GM19468 (cell line): ENCODE results near the gene AIPL1.

Source experiments
- ATAC-seq: cut with Tn5 transposase; IDR thresholded peaks from one replicate; pipeline ENCODE4 v1.9.1; 2021; ENCODE audit warnings: mild to moderate bottlenecking, moderate library complexity, moderate number of reproducible peaks; ENCODE audit not compliant: unreplicated experiment; ENCODE audit errors: extremely low read depth

Gene AIPL1

GRCh38 chr17:6452471-6453266, 17.7 kb upstream of the AIPL1 start:
- ATAC-seq, result no peak

GRCh38 chr17:6450926-6451832, 16.3 kb upstream of the AIPL1 start:
- no peak for ATAC-seq

- ATAC-seq, result no peak
These were observed 14.4 kb upstream of the AIPL1 start for GRCh38 chr17:6449307-6449706.

DNA sequence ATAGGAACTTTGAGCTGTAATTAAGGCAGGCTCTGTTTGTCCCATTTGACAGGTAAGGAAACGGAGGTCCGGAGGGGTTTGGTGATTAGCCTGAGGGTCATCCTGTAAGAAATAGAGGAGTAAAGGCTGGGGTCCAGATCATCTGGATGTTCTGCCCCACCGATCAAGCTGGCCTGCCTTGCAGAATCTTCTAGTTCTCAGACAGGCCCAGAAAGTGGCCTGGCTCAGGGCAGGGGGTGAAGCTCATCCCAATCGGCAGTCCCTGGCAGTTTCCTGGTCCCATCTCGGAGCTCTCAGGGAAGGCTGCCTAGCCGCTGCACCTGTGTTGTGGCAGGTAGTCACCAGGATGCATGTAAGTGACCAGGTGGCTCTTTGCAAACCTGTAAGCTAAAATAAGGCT, 13.6 kb upstream of the AIPL1 start:
- ATAC-seq, result no peak

DNA sequence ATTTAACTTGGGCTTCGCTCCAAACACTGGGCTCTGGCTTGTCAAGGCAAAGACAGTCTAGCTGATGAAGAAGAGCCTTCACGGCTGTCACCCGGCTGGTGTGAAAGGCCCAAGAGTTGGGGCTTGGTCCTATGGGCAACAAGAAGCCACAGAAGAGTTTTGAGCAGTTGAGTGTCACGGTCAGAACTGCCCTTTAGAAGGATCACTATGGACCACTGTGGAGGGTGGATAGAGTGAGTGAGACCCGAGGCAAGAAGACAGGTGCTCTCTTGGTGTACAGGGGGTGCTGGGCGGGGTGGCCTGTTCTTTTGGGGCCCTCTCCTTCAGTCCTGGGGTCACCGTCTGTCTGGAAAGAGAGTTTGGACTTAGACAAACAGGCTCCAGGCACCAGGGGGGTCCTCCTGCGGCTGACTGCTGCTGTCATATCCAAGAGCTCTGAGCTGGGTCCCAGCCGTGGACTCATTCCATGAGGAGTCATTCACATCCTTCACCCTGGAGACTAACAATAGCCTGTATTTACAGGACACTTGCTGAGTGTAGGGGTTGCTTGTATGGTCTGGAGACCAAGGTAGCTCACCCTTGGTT, 11.7 kb upstream of the AIPL1 start:
- no peak for ATAC-seq

- no peak for ATAC-seq
These were observed 9.8 kb upstream of the AIPL1 start for GRCh38 chr17:6444571-6445335.

DNA sequence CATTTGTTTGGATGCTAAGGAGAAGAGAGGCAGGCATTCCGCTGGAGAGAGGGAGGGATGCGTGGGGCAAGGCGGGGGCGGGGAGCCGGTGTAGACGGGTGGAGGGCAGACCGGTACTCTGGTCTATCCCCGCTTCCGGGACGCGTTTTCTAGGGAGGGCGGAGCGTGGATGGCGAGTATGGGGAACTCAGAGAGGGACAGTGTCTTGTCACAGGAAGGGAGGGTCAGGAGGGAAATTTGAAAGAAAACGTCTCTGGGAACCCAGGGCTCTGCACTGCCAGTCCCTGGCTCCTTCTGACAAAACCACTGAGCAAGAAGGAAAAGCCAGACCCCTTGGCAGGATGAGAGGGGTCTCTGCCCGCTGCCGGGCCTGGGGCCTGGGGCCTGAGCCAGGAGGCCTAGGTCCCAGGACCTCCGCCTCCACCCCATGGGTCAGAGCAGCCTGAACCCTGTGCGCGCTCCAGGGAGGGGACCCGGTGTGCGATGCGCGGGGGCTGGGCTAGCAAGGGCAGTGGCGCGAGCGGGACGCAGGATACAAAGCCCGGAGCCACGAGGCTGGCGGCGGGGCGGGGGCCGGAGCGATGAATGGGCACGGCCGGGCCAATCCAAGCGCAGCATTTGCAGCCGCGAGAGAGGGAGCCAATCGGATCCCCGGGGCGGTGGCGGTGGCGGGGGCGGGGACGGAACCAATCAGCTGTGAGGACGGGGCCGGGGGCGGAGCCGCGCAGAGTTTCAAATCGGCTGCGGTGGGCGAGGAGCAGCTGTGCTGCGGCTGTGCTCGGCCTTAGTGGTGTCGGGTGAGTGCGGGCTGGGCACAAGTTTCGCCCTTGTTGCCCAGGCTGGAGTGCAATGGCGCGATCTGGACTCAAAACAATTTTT, 9.0 kb upstream of the AIPL1 start, which contains the start of gene PIMREG:
Gene PIMREG (plus strand): TSS at position 764 of the 879 bp plus-strand sequence. CDS start 656 bp downstream, outside the sequence.
- peak; percentile 80 for ATAC-seq

- ATAC-seq, result no peak
These were observed 7.9 kb upstream of the AIPL1 start for GRCh38 chr17:6442775-6443174.

DNA sequence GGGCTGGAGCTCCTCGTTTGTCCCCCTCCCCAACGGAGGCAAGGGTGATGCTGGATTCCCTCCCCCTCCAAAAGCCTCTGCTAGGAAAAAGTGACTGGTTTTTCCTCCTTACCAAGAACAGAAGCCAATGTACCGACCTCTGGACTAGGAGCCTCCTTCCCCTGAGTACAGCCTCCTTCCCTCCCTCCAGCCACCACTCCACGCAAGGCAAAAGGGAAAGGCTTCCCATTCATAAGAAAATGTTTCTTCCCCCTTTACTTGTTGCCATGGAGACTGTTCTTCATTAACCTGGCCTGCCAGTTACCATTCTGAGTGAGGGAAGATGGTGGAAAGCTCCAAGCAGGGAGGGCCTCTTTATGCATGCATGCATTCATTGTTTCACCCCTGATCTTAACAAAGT, 5.0 kb upstream of the AIPL1 start:
- ATAC-seq, result no peak

GRCh38 chr17:6437956-6438355, 3.0 kb upstream of the AIPL1 start:
- ATAC-seq, result no peak

GRCh38 chr17:6437466-6437865, 2.5 kb upstream of the AIPL1 start:
- ATAC-seq, result no peak

DNA sequence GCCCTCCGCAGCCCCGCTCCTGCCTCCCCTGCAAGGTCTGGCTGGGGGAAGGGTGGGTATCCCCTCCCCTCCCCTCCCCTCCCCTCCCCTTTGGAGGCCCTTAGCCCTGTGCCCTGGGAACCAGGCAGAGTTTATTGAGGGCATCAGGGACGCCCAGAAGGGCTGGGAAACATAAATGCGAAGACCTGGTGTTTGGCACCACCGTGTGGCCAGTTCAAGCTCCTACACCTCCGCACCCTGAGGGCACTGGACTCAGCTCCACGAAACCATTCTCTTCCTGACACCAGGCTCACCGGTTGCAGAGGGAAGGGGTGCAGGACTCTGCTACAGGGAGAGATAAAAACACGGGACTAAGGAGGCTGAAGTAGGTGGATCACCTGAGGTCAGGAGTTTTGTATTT, 1.0 kb upstream of the AIPL1 start:
- ATAC-seq, result no peak

- no peak for ATAC-seq
These were observed 4.2 kb downstream of the AIPL1 start for GRCh38 chr17:6430769-6431168.

DNA sequence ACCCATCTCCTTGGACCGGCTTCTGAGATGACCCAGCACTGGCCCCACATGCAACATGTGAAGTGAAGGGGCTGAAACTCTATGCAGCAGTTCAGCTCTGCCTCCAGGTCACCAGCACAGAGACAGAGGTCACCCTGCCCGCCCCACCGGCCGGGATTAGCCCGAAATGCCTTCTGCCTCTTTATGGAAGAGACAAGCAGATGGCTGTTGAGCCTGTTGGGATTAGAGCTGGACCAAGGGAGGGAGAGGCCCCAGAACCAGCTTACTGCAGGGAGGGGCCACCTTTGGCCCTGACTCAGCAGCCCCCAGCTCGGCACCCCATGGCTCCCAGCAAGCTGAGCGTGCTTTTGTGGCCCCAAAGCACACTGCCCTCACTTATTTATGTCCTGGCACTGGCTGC, 5.7 kb downstream of the AIPL1 start:
- no peak for ATAC-seq

- no peak for ATAC-seq
These were observed 6.5 kb downstream of the AIPL1 start for GRCh38 chr17:6428207-6428965.

- no peak for ATAC-seq
These were observed 7.6 kb downstream of the AIPL1 start for GRCh38 chr17:6427279-6427781.

DNA sequence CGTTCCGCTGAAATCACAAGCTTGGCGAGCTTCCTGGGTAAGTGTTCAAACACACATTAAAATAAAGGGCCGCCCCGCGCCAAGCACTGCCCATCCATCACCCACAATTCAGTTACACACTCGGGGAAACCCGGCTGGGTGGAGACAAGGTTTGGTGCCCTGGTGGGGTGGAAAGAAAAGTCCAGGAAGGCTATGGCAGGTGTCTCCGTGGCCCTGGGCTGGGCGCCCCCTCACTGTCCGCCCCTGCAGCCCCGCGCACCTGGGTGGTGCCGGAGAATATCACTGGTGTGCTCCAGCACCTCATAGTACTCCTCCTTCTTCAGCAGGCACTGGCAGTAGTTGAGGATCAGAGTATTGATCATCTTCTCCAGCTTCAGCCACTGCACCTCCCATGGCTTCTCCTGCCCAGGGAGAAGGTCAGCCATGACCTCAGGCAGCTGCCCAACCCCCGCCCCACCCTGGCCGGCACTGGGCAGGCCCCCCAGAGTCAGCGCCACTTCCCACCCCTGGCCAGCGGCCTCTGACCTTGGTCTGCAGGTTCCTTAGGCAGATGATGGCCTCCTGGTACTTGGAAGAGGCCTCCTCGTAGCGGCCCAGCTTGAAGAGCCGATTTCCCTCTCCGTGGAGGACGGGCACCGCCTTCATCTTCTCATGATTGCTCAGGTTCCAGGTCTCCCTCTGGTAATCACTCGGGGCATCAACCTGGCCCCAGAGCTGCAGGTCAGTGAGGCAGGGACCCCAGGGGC, 8.4 kb downstream of the AIPL1 start:
- ATAC-seq, result no peak

DNA sequence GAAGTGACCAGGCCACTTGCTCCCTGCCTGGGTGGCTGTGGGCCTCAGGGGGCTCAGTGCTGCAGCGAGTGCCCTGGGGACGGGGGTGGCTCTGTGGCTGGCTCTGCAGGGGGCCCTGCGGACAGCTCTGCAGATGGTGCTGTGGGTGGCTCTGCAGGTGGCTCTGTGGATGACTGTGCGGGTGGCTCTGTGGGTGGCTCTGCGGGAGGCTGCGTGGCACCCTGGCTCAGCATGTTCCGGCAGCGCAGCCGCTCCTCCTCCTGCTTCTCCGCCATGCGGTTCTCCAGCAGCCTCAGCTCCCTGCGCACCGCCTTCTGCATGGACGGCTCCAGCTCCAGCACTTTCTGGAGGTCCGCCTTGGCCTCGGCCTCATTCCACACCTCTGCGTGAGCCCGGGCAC, 9.5 kb downstream of the AIPL1 start:
- ATAC-seq, result no peak
